ENCODE data around the gene ATP6V1C2.

ATP6V1C2 gene

DNA sequence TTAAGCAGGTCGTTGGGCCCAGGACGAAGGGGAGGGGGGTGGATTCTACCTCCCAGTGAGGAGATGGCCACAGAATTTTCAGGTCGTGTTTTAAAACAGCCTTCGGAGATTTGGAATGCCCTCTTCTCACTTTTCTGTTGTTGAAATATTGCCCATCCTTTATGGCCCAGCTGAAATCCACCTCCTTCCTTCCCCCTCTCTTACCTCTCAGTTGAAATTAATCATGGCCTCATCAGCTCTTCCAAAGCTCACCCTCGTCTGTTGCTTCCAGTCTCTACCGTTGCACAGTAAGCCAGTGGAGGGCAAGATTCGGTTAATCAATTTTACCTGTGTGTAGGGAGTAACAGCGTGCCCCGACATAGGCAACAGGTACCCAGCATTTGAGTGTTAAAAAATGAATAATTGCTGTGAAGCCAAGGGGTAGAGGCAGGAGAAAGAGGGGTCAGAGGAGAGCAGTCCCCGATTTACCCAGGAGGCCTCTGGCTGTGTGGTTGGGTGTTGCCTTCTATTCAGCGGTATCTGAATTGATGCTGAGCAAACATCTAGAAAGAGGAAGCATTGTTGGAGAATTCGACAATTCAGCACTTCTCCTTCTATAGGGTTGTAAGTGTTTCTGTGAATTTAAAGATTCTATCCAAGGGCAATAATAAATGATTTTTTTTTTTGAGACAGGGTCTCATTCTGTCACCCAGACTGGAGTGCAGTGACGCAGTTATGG is 99.7 kb downstream of the ATP6V1C2 start:
- Histone ChIP-seq H3K9ac (ENCODE audit: low read length) (no peak overlapping the region), H3K27me3 (ENCODE audit: control insufficient read depth, insufficient read depth, low read length) (no peaks in the 10 kb centered on the region), H3K27ac (ENCODE audit: low read length) (no peak overlapping the region), H3K9me3 (ENCODE audit: control insufficient read depth, low read depth, low read length) (no peaks in the 10 kb centered on the region), H3K36me3 (ENCODE audit: control insufficient read depth, low read depth, low read length) (no peaks in the 10 kb centered on the region), H3K4me3 (ENCODE audit: low read length) (no peak overlapping the region), H3K4me1 (ENCODE audit: control insufficient read depth, low read depth, low read length) (no peaks in the 10 kb centered on the region)

DNA sequence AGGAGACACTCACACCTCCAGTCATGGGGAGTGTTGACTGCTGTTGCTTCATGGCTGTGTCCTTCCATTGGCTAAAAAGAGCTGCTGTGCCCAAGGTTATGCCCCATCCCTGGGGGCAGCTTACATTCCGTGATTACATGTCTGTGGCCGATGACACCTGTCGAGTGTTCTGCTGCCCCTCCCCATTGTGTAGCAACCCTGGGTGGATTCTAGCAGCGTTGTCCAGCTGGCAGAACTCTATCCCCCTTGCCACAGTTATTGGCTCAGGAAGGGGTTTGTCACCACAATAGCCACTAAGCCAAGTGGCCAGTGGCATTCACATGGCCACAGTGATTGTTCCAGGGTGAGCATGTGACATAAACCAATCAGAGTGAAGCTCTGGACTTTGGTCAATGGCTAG is 102.8 kb downstream of the ATP6V1C2 start:
- Histone ChIP-seq H3K27me3 (ENCODE audit: control insufficient read depth, insufficient read depth, low read length) (no peaks in the 10 kb centered on the region), H3K27ac (ENCODE audit: low read length) (no peak overlapping the region), H3K4me1 (ENCODE audit: control insufficient read depth, low read depth, low read length) (no peaks in the 10 kb centered on the region), H3K4me3 (ENCODE audit: low read length) (no peak overlapping the region), H3K36me3 (ENCODE audit: control insufficient read depth, low read depth, low read length) (no peaks in the 10 kb centered on the region), H3K9me3 (ENCODE audit: control insufficient read depth, low read depth, low read length) (no peaks in the 10 kb centered on the region), H3K9ac (ENCODE audit: low read length) (no peak overlapping the region)

DNA sequence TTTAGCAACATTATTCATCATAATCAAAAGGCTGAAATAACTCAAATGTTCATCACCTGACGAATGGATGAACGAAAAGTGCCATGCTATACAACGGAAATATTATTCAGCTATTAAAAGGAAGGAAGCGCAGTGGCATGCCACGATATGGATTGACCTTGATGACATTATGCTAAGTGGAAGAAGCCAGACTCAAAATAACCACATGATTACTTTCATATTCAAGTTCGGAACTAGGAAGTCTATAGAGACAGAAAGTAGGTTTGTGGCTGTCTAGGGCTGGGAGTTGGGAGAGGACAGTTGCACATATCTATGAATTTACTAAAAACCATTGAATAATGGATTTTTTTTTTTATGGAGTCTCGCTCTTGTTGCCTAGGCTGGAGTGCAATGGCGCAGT is 104.6 kb downstream of the ATP6V1C2 start:
- no peaks in the 10 kb centered on the region for H3K4me1 ChIP-seq (ENCODE audit: control insufficient read depth, low read depth, low read length)
- H3K27ac ChIP-seq (ENCODE audit: low read length), result no peak overlapping the region
- H3K4me3 ChIP-seq (ENCODE audit: low read length), result no peak overlapping the region
- H3K36me3 ChIP-seq (ENCODE audit: control insufficient read depth, low read depth, low read length), result no peaks in the 10 kb centered on the region
- H3K9ac ChIP-seq (ENCODE audit: low read length), result no peak overlapping the region
- H3K27me3 ChIP-seq (ENCODE audit: control insufficient read depth, insufficient read depth, low read length), result no peaks in the 10 kb centered on the region
- no peaks in the 10 kb centered on the region for H3K9me3 ChIP-seq (ENCODE audit: control insufficient read depth, low read depth, low read length)

DNA sequence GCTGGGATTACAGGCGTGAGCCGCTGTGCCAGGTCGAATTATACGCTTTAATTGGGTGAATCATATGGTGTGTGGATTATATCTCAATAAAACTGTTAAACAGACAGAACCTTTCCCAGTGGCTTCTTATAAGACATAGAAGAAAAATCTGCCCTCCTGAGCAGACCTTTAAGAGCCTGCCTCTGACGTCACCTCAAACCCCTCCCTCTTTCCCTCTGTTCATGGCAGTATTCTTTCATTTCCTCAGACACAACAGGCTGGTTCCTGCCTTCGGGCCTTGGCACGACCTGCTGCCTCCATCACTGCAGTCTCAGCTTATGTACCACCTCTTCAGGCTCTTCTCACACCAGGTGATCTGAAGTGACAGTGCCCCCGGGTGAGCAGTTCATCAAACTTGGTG is 105.2 kb downstream of the ATP6V1C2 start:
- Histone ChIP-seq H3K27ac (ENCODE audit: low read length) (no peak overlapping the region), H3K36me3 (ENCODE audit: control insufficient read depth, low read depth, low read length) (no peaks in the 10 kb centered on the region), H3K27me3 (ENCODE audit: control insufficient read depth, insufficient read depth, low read length) (no peaks in the 10 kb centered on the region), H3K9me3 (ENCODE audit: control insufficient read depth, low read depth, low read length) (no peaks in the 10 kb centered on the region), H3K4me1 (ENCODE audit: control insufficient read depth, low read depth, low read length) (no peaks in the 10 kb centered on the region), H3K4me3 (ENCODE audit: low read length) (no peak overlapping the region), H3K9ac (ENCODE audit: low read length) (no peak overlapping the region)

DNA sequence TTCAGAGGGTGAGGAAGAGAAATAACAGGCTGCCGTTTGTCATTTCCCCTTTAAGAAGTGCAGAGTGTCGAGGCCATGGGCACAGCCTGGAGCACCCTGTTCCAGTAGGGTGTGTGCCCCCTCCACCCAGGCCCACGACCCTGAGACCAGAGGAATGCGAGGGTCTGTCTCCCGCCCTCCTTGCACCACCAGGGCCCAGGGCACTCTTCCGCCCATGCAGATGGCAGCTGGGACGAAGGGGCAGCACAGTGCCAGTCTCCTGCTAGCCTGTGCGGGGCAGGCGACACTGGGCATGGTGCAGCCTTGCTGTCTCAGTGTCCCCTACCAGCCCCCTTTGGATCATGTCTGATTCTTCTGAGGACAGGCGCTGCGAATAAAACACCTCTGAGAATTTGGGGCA is 106.9 kb downstream of the ATP6V1C2 start:
- no peak overlapping the region for H3K27ac ChIP-seq (ENCODE audit: low read length)
- H3K9me3 ChIP-seq (ENCODE audit: control insufficient read depth, low read depth, low read length), result no peaks in the 10 kb centered on the region
- no peak overlapping the region for H3K9ac ChIP-seq (ENCODE audit: low read length)
- H3K27me3 ChIP-seq (ENCODE audit: control insufficient read depth, insufficient read depth, low read length), result peaks cover 7% of the 10 kb centered on the region
- peaks cover 5% of the 10 kb centered on the region for H3K4me1 ChIP-seq (ENCODE audit: control insufficient read depth, low read depth, low read length)
- no peaks in the 10 kb centered on the region for H3K36me3 ChIP-seq (ENCODE audit: control insufficient read depth, low read depth, low read length)
- H3K4me3 ChIP-seq (ENCODE audit: low read length), result no peak overlapping the region

DNA sequence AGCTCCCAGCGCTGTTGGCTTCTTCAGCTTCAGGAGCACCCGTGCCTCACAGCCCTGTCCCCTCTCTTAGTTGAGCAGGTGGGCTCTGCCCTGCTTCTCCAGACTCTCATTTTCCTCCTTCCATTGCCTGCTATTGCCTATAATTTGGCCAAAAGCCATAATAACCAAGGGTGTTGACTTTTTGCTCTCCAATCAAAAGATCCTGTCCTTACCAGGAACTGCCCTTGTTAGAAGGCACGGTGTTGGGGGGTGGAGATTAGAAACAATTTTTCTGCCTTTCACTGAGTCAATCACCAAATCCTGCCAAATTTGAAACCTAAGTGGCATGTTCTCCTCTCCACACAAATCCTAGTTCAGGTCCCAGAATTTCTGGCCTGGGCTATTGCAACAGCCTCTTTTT is 107.9 kb downstream of the ATP6V1C2 start:
- H3K9ac ChIP-seq (ENCODE audit: low read length), result no peak overlapping the region
- no peak overlapping the region for H3K4me3 ChIP-seq (ENCODE audit: low read length)
- peaks cover 5% of the 10 kb centered on the region for H3K4me1 ChIP-seq (ENCODE audit: control insufficient read depth, low read depth, low read length)
- peaks cover 15% of the 10 kb centered on the region for H3K27me3 ChIP-seq (ENCODE audit: control insufficient read depth, insufficient read depth, low read length)
- no peak overlapping the region for H3K27ac ChIP-seq (ENCODE audit: low read length)
- H3K9me3 ChIP-seq (ENCODE audit: control insufficient read depth, low read depth, low read length), result no peaks in the 10 kb centered on the region
- H3K36me3 ChIP-seq (ENCODE audit: control insufficient read depth, low read depth, low read length), result no peaks in the 10 kb centered on the region

DNA sequence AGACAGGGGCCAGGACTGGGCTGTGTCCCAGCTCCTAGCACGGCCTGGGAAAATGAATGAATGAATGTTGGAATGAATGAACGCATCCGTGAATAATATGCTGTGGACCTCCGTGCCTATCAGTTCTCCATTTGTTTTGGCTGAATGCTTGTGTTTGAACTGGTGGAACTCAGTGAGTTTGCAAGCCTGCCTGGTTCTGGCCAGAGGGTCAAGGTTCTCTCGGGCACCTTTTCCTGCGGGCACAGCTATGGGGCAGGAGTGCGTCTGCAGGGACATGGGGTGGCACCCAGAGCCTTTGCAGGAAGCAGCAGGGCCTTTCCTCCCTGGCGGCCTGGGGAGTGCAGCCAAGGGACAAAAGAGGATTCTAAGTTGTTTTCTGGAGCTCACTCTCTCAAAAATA is 108.8 kb downstream of the ATP6V1C2 start:
- peaks cover 15% of the 10 kb centered on the region for H3K27me3 ChIP-seq (ENCODE audit: control insufficient read depth, insufficient read depth, low read length)
- no peaks in the 10 kb centered on the region for H3K9me3 ChIP-seq (ENCODE audit: control insufficient read depth, low read depth, low read length)
- no peak overlapping the region for H3K9ac ChIP-seq (ENCODE audit: low read length)
- H3K4me1 ChIP-seq (ENCODE audit: control insufficient read depth, low read depth, low read length), result peaks cover 5% of the 10 kb centered on the region
- no peak overlapping the region for H3K27ac ChIP-seq (ENCODE audit: low read length)
- H3K4me3 ChIP-seq (ENCODE audit: low read length), result no peak overlapping the region
- no peaks in the 10 kb centered on the region for H3K36me3 ChIP-seq (ENCODE audit: control insufficient read depth, low read depth, low read length)

DNA sequence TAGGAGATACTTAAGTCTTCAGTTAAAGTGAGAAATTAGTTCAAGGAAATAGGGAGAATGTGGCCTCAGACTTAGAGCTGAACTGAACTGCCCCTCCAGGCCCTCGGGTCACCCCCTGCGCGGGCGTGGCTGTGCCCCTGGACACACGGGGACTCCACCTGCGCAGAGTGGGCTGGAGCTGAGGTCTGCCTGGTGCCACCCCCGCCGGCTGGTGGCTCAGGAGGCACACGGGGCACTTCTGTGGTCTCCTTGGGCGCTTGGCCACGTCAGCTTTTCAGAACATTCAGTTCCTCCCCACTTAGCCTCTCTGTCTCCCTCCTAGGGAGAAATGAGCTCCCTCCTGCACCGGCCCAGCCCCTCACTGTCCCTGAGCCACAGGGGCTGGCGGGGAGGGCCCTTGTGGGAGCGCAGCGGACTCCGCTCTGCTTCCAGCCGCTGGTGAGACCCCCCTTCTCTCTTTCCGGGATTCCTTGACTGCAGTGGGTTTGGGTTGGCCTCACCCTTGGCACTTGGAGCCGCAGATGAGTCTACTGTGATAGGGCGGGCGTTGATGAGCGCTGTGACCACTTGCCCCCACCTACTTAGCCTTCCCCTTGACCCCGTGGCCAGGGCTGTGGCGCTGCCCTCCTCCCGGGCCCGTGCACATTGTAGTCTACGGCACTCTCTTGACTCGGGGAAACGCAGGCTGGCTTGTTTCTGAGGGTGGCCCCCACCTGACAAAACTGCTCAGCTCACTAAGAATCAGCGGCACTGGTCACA is 109.4 kb downstream of the ATP6V1C2 start:
- peaks cover 5% of the 10 kb centered on the region for H3K4me1 ChIP-seq (ENCODE audit: control insufficient read depth, low read depth, low read length)
- no peak overlapping the region for H3K9ac ChIP-seq (ENCODE audit: low read length)
- H3K36me3 ChIP-seq (ENCODE audit: control insufficient read depth, low read depth, low read length), result no peaks in the 10 kb centered on the region
- peaks cover 15% of the 10 kb centered on the region for H3K27me3 ChIP-seq (ENCODE audit: control insufficient read depth, insufficient read depth, low read length)
- no peak overlapping the region for H3K27ac ChIP-seq (ENCODE audit: low read length)
- no peaks in the 10 kb centered on the region for H3K9me3 ChIP-seq (ENCODE audit: control insufficient read depth, low read depth, low read length)
- no peak overlapping the region for H3K4me3 ChIP-seq (ENCODE audit: low read length)

DNA sequence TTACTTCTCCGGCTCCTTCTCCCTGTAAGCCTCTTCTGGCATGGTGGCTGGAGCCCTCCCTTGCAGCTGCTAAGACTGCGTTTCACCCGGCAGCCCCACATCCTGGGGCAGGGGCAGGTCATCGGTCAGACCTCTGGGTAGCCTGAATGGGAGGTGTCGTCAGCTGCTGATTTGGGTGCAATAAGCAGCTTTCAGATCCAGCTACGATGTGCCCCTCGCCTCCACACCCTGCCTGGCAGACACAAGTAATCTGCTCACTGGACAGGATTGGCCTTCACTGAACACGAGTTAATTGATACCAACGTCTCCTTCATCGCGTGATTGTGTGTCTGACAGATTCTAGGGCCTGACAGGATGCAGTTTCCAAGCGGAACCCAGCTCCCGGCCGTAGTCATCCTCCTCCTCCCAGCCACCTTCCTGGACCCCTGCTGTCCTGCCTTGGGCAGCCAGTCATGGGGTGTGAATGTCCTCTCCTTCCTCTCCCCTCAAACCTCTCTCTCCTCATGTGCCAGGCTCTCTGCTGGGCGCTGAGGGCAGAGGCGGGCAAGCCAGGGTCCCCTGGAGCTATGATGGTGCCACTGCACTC is 110.1 kb downstream of the ATP6V1C2 start:
- H3K4me3 ChIP-seq (ENCODE audit: low read length), result no peak overlapping the region
- peaks cover 5% of the 10 kb centered on the region for H3K4me1 ChIP-seq (ENCODE audit: control insufficient read depth, low read depth, low read length)
- peaks cover 15% of the 10 kb centered on the region for H3K27me3 ChIP-seq (ENCODE audit: control insufficient read depth, insufficient read depth, low read length)
- no peak overlapping the region for H3K27ac ChIP-seq (ENCODE audit: low read length)
- H3K9ac ChIP-seq (ENCODE audit: low read length), result no peak overlapping the region
- H3K9me3 ChIP-seq (ENCODE audit: control insufficient read depth, low read depth, low read length), result no peaks in the 10 kb centered on the region
- no peaks in the 10 kb centered on the region for H3K36me3 ChIP-seq (ENCODE audit: control insufficient read depth, low read depth, low read length)

DNA sequence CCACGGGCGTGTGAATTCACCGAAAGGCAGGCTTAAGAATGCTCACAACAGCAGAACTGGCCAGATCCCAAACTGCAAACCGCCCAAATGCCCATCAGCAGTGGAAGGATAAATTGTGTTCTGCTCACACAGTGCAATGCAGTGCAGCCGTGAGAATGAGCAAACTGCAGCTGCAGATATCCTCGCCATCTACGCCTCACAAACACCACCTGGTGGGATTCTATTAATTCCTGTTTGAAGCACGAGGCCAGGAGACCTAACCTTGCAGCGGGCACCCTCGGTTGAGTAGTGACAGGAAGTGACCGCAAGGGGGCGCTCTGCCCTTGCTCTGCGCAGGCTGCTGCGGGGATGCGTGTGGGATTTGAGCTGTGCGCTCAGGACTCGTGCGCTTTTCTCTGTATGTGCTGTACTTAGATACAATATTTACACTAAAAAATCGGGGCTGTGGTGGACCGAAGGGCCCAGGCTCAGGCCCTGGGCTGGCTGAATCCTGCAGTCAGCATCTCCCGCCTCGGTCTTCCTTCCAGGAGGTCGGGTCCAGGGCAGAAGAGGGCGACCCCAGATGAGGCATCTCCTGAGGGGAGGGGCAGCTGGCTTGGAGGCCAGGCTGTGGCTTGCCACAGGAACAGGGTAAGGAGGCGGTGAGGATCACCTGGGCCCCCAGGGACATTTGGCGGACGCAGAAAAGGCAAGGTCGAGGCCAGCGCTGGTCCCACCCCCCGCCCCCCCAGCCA is 110.9 kb downstream of the ATP6V1C2 start:
- Histone ChIP-seq H3K4me1 (ENCODE audit: control insufficient read depth, low read depth, low read length) (peaks cover 5% of the 10 kb centered on the region), H3K27ac (ENCODE audit: low read length) (no peak overlapping the region), H3K27me3 (ENCODE audit: control insufficient read depth, insufficient read depth, low read length) (peaks cover 15% of the 10 kb centered on the region), H3K9me3 (ENCODE audit: control insufficient read depth, low read depth, low read length) (no peaks in the 10 kb centered on the region), H3K4me3 (ENCODE audit: low read length) (peak overlapping the region; percentile 28), H3K9ac (ENCODE audit: low read length) (no peak overlapping the region), H3K36me3 (ENCODE audit: control insufficient read depth, low read depth, low read length) (no peaks in the 10 kb centered on the region)

DNA sequence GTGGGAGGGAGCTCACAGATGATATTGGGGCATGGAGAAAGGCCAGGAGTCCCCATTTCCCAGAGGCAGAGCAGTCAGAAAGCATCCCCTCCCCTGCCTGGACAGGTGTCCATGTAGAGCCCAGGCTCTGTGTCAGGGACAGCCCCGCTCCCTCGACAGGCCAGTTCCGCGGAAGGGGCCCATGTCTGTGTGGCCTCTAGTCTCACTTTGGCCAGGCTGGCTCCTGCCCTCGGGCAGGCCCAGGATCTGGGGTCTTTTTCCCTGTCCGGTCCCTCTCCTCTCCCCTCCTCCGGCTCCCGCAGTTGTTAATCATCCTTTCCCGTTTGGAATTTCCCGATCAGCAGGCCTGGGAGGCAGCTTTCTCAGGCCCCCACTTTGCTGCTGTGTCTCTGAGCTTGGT is 111.6 kb downstream of the ATP6V1C2 start:
- H3K9ac ChIP-seq (ENCODE audit: low read length), result no peak overlapping the region
- no peak overlapping the region for H3K27ac ChIP-seq (ENCODE audit: low read length)
- peaks cover 15% of the 10 kb centered on the region for H3K27me3 ChIP-seq (ENCODE audit: control insufficient read depth, insufficient read depth, low read length)
- H3K9me3 ChIP-seq (ENCODE audit: control insufficient read depth, low read depth, low read length), result no peaks in the 10 kb centered on the region
- no peak overlapping the region for H3K4me3 ChIP-seq (ENCODE audit: low read length)
- peaks cover 5% of the 10 kb centered on the region for H3K4me1 ChIP-seq (ENCODE audit: control insufficient read depth, low read depth, low read length)
- no peaks in the 10 kb centered on the region for H3K36me3 ChIP-seq (ENCODE audit: control insufficient read depth, low read depth, low read length)
